Hepatocyte (in vitro differentiated cells): ENCODE data around the gene MYOF.

ENCODE experiments used
- EZH2 ChIP-seq: fragments of 200-600 bp; sonication (generic); IDR thresholded peaks from 2 replicates; pipeline ENCODE4 v1.6.1; 2016; ENCODE audit warnings: antibody characterized with exemption, mild to moderate bottlenecking, borderline replicate concordance
- TF ChIP-seq, protein P1 (sequence below): fragments of 200-600 bp; sonication (generic); IDR thresholded peaks from 2 replicates; pipeline ENCODE4 v1.5.1; 2016; ENCODE audit warnings: antibody characterized with exemption, mild to moderate bottlenecking; ENCODE audit not compliant: poor library complexity

DNA sequence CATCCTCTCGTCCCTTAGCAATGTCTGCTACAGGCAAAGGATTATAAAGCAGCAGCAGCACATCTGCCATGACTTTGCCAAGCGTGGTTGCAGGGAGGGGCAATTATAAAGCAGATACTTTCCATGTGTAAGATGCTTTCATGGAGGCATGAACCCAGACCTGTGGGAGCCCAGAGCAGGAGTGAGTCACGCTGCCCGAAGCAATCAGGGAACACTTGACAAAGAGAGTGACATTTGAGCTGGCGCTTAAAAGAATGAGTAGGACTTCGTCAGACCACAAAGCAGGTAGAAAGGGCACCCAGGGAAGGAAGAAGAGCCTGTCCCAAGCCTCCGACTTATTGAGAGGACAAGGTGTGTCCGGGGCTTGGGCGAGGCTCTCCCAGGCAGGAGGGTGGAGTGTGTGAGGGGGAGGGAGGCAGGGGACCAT lies 147.2 kb downstream of the MYOF start:
- TF ChIP-seq, protein P1, sequence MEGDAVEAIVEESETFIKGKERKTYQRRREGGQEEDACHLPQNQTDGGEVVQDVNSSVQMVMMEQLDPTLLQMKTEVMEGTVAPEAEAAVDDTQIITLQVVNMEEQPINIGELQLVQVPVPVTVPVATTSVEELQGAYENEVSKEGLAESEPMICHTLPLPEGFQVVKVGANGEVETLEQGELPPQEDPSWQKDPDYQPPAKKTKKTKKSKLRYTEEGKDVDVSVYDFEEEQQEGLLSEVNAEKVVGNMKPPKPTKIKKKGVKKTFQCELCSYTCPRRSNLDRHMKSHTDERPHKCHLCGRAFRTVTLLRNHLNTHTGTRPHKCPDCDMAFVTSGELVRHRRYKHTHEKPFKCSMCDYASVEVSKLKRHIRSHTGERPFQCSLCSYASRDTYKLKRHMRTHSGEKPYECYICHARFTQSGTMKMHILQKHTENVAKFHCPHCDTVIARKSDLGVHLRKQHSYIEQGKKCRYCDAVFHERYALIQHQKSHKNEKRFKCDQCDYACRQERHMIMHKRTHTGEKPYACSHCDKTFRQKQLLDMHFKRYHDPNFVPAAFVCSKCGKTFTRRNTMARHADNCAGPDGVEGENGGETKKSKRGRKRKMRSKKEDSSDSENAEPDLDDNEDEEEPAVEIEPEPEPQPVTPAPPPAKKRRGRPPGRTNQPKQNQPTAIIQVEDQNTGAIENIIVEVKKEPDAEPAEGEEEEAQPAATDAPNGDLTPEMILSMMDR, result no peak
- no peak for TF ChIP-seq EZH2
